ENCODE measurements around the gene TARBP2.

DNA sequence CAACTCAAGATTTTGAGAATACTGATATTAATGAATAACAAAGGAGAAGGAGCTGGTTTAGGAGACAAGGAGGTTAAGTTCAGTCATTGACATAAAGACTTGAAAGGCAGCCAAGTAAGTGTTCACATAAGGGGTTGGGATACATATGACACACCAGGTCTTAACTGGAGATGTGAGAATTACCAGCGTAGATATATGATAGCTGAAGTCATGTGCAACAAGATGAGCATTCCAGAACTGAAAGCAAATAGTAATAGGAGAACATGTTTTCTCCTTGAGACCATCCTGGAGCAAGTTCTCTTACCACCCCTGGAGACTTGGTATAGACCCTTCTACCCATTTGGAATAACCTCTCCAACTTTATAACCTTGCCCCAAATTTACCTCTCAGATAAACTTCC lies 49.5 kb downstream of the TARBP2 start:
- TF ChIP-seq CTCF (IDR thresholded peaks at IDR 0.05; ENCODE audit: low read depth, low read length, poor library complexity, severe bottlenecking) (no peak), EZH2phosphoT487 (IDR thresholded peaks at IDR 0.05; ENCODE audit: borderline replicate concordance, low read length) (no peak)

Data from DOHH2 (cell line).